Peyer's patch (tissue), 4 donors: ENCODE results near the gene SKIDA1. TPM values are rescaled to one million over a fixed set of nuclear protein-coding genes. Genes with fewer than 3 reads are reported as not detected.

Experiments used
- DNase-seq, 3 donors: peaks; one replicate each; pipeline ENCODE4 v3.0.0-alpha.2; 2017 to 2019
- H3K27ac ChIP-seq, 4 donors: fragments of 200-600 bp; sonication (generic); one replicate each; pipeline ENCODE4 v1.5.1; 2016 to 2019
- H3K27me3 ChIP-seq, 2 donors: fragments of 200-600 bp; sonication (generic); one replicate each; pipeline ENCODE4 v1.5.1; 2019
- H3K36me3 ChIP-seq, 3 donors: fragments of 200-600 bp; sonication (generic); one replicate each; pipeline ENCODE4 v1.5.1; 2016 to 2019
- H3K4me1 ChIP-seq, 4 donors: fragments of 200-600 bp; sonication (generic); one replicate each; pipeline ENCODE4 v1.5.1; 2016 to 2019
- H3K4me3 ChIP-seq, 4 donors: fragments of 200-600 bp; sonication (generic); 1 replicate in 3 of 4; 2 replicates in 1 of 4; pipeline ENCODE4 v1.5.1; 2016 to 2019; ENCODE audit warnings: mild to moderate bottlenecking in 1 of 4
- H3K9me3 ChIP-seq, 4 donors: fragments of 200-600 bp; sonication (generic); one replicate each; pipeline ENCODE4 v1.5.1; 2016 to 2019; ENCODE audit warnings: mild to moderate bottlenecking in 1 of 4
- POLR2A ChIP-seq, 2 donors: fragments of 450-650 bp; IDR thresholded peaks; one replicate each; pipeline ENCODE4 v1.5.1; 2017; ENCODE audit warnings: antibody characterized with exemption in 2 of 2, mild to moderate bottlenecking in 2 of 2, moderate library complexity in 2 of 2
- total RNA-seq, 4 donors: library from RNA; depleted of rRNA; stranded (reverse); fragments of >200 nt; gene quantifications; one replicate each; pipeline ENCODE4 v1.1.0, GENCODE V29; 2016
- TF ChIP-seq, protein P1 (sequence below), 6 experiments: fragments of 450-650 bp in 4 of 6; fragments of 200-600 bp in 2 of 6; sonication (generic) in 1 of 6; IDR thresholded peaks; one replicate each; pipeline ENCODE4 v1.5.1; 2017 to 2019; ENCODE audit warnings: antibody characterized with exemption in 6 of 6, mild to moderate bottlenecking in 3 of 6, moderate library complexity in 1 of 6

SKIDA1 gene
- total RNA-seq, 4 donors from 2014 or later, result 0.27 TPM; not detected in 3

DNA sequence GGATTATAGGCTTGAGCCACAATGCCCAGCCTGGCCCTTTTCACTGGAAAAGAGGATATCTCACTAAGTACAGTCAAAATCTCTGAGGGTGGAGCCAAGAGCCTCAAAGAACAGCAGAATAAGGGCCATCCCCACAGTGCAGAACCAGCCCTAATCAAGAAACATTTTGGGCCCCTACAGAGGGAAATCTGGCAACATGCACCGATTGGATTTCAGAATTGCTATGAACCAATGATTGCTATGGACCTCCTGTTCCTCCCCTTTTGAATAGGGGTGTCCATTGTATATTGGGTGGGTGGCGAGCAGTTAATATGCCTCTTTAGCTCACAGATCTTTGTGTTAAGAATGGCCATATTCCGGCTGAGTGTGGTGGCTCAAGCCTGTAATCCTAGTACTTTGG lies 42.7 kb downstream of the SKIDA1 start:
- H3K4me1 ChIP-seq, result no peaks in the 10 kb centered on the region
- H3K27me3 ChIP-seq, result no peaks in the 10 kb centered on the region
- DNase-seq, result no peak
- no peak overlapping the region for H3K27ac ChIP-seq
- no peak for TF ChIP-seq POLR2A (IDR thresholded peaks at IDR 0.05)
- TF ChIP-seq, protein P1, sequence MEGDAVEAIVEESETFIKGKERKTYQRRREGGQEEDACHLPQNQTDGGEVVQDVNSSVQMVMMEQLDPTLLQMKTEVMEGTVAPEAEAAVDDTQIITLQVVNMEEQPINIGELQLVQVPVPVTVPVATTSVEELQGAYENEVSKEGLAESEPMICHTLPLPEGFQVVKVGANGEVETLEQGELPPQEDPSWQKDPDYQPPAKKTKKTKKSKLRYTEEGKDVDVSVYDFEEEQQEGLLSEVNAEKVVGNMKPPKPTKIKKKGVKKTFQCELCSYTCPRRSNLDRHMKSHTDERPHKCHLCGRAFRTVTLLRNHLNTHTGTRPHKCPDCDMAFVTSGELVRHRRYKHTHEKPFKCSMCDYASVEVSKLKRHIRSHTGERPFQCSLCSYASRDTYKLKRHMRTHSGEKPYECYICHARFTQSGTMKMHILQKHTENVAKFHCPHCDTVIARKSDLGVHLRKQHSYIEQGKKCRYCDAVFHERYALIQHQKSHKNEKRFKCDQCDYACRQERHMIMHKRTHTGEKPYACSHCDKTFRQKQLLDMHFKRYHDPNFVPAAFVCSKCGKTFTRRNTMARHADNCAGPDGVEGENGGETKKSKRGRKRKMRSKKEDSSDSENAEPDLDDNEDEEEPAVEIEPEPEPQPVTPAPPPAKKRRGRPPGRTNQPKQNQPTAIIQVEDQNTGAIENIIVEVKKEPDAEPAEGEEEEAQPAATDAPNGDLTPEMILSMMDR (IDR thresholded peaks at IDR 0.05), result no peak
- no peaks in the 10 kb centered on the region for H3K9me3 ChIP-seq
- no peaks in the 10 kb centered on the region for H3K36me3 ChIP-seq
- H3K4me3 ChIP-seq, result no peak overlapping the region

DNA sequence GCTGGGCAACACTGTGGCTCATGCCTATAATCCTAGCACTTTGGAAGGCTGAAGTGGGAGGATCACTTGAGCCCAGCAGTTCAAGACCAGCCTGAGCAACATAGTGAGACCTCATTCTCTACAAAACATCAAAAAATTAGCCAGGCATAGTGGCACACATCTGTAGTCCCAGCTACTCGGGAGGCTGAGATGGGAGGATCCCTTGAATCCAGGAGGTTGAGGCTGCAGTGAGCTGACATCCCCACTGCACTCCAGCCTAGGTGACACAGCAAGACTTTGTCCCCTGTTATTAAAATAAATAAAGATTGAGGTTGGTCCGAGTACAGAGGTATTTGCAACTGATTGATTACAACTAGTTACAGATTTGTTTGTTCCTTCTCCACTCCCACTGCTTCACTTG lies 44.1 kb downstream of the SKIDA1 start:
- H3K4me1 ChIP-seq, result no peaks in the 10 kb centered on the region
- H3K4me3 ChIP-seq, result no peak overlapping the region
- H3K27ac ChIP-seq, result no peak overlapping the region
- TF ChIP-seq POLR2A (IDR thresholded peaks at IDR 0.05), result no peak
- TF ChIP-seq, protein P1 (IDR thresholded peaks at IDR 0.05), result no peak
- H3K27me3 ChIP-seq, result no peaks in the 10 kb centered on the region
- DNase-seq, result no peak
- H3K9me3 ChIP-seq, result no peaks in the 10 kb centered on the region
- no peaks in the 10 kb centered on the region for H3K36me3 ChIP-seq

DNA sequence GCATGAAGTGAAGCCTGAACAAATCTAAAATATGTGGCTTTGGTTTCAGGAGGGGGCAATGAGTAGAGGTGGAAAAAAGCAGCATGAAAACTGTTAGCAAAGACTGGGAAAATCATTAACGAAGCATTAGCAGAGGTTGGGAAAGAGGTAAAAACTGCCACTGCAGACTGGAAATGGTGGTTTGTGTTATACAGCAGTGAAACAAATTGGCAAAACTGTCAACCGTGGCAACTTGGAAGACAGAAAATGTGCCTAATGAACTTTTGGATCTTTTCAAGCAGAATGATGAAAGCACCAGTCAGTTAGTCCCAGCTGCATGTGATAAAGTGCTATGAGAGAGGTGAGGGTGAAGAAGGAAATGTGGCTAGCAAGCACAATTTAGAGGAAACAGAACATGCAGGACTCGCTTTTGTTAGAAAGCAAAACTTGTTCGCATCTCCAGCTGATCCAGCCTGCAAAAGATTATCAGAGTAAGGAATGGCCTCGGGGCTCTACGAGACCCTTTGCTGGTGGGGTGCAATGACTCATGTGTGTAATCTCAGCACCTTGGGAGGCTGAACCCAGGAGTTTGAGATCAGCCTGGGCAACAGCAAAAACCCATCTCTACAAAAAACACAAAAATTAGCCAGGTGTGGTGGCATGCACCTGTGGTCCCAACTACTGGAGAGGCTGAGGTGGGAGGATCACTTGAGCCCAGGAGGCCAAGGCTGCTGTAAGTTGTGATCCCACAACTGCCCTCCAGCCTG lies 45.7 kb downstream of the SKIDA1 start:
- no peak for DNase-seq
- Histone ChIP-seq H3K36me3 (no peaks in the 10 kb centered on the region), H3K4me3 (no peak overlapping the region), H3K27me3 (no peaks in the 10 kb centered on the region), H3K9me3 (no peaks in the 10 kb centered on the region), H3K4me1 (no peaks in the 10 kb centered on the region), H3K27ac (no peak overlapping the region)
- TF ChIP-seq, protein P1 (IDR thresholded peaks at IDR 0.05), result no peak
- no peak for TF ChIP-seq POLR2A (IDR thresholded peaks at IDR 0.05)

DNA sequence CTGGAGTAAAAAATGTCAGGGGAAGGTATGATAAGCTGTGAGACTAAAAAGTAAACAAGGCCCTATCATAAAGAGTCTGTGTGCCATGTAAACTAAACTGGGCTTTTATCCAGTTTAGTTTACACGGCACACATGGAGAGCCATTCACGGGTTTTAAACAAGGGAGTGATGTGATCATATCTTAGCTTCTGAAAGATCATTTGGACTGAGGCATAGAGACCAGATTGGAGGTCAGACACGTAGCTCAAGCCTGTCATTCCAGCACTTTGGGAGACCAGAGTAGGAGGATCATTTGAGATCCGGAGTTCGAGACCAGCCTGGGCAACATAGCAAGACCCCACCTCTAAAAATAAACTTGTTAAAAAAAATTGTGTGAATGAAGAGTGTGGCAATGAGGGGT lies 50.1 kb downstream of the SKIDA1 start:
- Histone ChIP-seq H3K4me1 (no peaks in the 10 kb centered on the region), H3K9me3 (no peaks in the 10 kb centered on the region), H3K27me3 (no peaks in the 10 kb centered on the region), H3K27ac (no peak overlapping the region), H3K4me3 (no peak overlapping the region), H3K36me3 (no peaks in the 10 kb centered on the region)
- no peak for TF ChIP-seq POLR2A (IDR thresholded peaks at IDR 0.05)
- TF ChIP-seq, protein P1 (IDR thresholded peaks at IDR 0.05), result no peak
- DNase-seq, result no peak

DNA sequence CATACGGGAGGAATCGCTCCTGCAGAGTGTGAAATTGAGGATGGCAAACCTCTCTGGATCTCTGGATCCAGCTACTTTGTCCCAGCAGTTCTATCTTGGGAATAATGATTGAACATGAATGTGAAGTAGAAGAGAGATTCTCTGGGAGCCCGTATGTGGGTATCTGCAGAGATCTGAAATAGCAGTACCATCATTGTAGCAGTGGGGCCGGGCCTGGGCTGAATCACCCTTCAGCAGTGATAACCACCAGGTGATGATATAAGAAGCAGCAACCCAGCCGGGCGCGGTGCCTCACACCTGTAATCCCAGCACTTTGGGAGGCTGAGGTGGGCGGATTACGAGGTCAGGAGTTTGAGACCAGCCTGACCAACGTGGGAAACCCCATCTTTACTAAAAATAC lies 51.9 kb downstream of the SKIDA1 start:
- TF ChIP-seq, protein P1 (IDR thresholded peaks at IDR 0.05), result no peak
- TF ChIP-seq POLR2A (IDR thresholded peaks at IDR 0.05), result no peak
- Histone ChIP-seq H3K4me3 (no peak overlapping the region), H3K27ac (no peak overlapping the region), H3K4me1 (no peaks in the 10 kb centered on the region), H3K27me3 (no peaks in the 10 kb centered on the region), H3K36me3 (no peaks in the 10 kb centered on the region), H3K9me3 (no peaks in the 10 kb centered on the region)
- DNase-seq, result no peak
